ENCODE results near the gene RORC.

RORC gene

GRCh38 chr1:151828921-151829320 lies 2.7 kb downstream of the RORC start:
- TF ChIP-seq, protein P1, sequence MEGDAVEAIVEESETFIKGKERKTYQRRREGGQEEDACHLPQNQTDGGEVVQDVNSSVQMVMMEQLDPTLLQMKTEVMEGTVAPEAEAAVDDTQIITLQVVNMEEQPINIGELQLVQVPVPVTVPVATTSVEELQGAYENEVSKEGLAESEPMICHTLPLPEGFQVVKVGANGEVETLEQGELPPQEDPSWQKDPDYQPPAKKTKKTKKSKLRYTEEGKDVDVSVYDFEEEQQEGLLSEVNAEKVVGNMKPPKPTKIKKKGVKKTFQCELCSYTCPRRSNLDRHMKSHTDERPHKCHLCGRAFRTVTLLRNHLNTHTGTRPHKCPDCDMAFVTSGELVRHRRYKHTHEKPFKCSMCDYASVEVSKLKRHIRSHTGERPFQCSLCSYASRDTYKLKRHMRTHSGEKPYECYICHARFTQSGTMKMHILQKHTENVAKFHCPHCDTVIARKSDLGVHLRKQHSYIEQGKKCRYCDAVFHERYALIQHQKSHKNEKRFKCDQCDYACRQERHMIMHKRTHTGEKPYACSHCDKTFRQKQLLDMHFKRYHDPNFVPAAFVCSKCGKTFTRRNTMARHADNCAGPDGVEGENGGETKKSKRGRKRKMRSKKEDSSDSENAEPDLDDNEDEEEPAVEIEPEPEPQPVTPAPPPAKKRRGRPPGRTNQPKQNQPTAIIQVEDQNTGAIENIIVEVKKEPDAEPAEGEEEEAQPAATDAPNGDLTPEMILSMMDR (IDR thresholded peaks at IDR 0.05; ENCODE audit: unreplicated experiment in 3 of 3), result no peak
- H3K4me3 Mint-ChIP-seq, result peak overlapping the region in 1 of 3 experiments; percentile 26
- H3K9me3 Mint-ChIP-seq, result no peaks in the 10 kb centered on the region
- peak overlapping the region; percentile 7 to 68 (median 22) for H3K27ac Mint-ChIP-seq
- H3K27me3 Mint-ChIP-seq (ENCODE audit: low read depth), result peaks cover 13% of the 10 kb centered on the region
- H3K36me3 Mint-ChIP-seq (ENCODE audit: low read depth), result no peaks in the 10 kb centered on the region
- H3K4me1 Mint-ChIP-seq, result peaks cover 49% of the 10 kb centered on the region

GRCh38 chr1:151827853-151828252 lies 3.7 kb downstream of the RORC start:
- H3K4me1 Mint-ChIP-seq, result peaks cover 38% of the 10 kb centered on the region
- TF ChIP-seq, protein P1 (IDR thresholded peaks at IDR 0.05; ENCODE audit: unreplicated experiment in 3 of 3), result no peak
- H3K4me3 Mint-ChIP-seq, result no peak overlapping the region
- no peaks in the 10 kb centered on the region for H3K36me3 Mint-ChIP-seq (ENCODE audit: low read depth)
- H3K9me3 Mint-ChIP-seq, result no peaks in the 10 kb centered on the region
- H3K27ac Mint-ChIP-seq, result no peak overlapping the region
- peaks cover 10% of the 10 kb centered on the region for H3K27me3 Mint-ChIP-seq (ENCODE audit: low read depth)

- peaks cover 37% of the 10 kb centered on the region for H3K4me1 Mint-ChIP-seq
- H3K27me3 Mint-ChIP-seq (ENCODE audit: low read depth), result peaks cover 14% of the 10 kb centered on the region
- H3K4me3 Mint-ChIP-seq, result no peak overlapping the region
- TF ChIP-seq, protein P1 (IDR thresholded peaks at IDR 0.05; ENCODE audit: unreplicated experiment in 3 of 3), result no peak
- H3K27ac Mint-ChIP-seq, result no peak overlapping the region
- no peaks in the 10 kb centered on the region for H3K36me3 Mint-ChIP-seq (ENCODE audit: low read depth)
- H3K9me3 Mint-ChIP-seq, result no peaks in the 10 kb centered on the region
Observed at GRCh38 chr1:151825751-151826660, 5.6 kb downstream of the RORC start.

- H3K27ac Mint-ChIP-seq, result peak overlapping the region in 1 of 3 experiments; percentile 46
- no peaks in the 10 kb centered on the region for H3K36me3 Mint-ChIP-seq (ENCODE audit: low read depth)
- peaks cover 14% of the 10 kb centered on the region for H3K27me3 Mint-ChIP-seq (ENCODE audit: low read depth)
- H3K4me1 Mint-ChIP-seq, result peaks cover 37% of the 10 kb centered on the region
- no peak overlapping the region for H3K4me3 Mint-ChIP-seq
- TF ChIP-seq, protein P1 (IDR thresholded peaks at IDR 0.05; ENCODE audit: unreplicated experiment in 3 of 3), result no peak
- H3K9me3 Mint-ChIP-seq, result no peaks in the 10 kb centered on the region
Observed at GRCh38 chr1:151825204-151825603, 6.4 kb downstream of the RORC start.

DNA sequence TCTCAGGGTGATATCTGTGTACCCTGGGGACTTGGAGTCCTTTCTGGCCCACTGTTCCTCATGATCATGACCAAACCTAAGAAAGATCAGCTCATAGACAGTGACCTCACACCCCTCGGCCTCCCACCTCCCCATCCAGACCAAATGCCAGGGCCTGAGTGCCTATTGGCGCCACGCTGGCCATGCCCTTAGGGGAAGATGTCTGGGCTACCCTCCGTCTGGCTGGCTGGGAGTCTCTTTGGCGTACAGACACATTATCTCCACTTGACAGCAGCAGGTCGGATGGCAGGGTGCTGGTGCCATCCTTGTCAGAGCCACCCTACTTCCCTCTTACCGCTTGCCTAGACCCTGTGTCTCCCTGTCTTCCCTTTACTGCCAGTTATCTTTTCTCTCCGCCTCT lies 8.4 kb downstream of the RORC start:
- H3K27ac Mint-ChIP-seq, result no peak overlapping the region
- H3K4me1 Mint-ChIP-seq, result peaks cover 23% of the 10 kb centered on the region
- TF ChIP-seq, protein P1 (IDR thresholded peaks at IDR 0.05; ENCODE audit: unreplicated experiment in 3 of 3), result no peak
- no peaks in the 10 kb centered on the region for H3K36me3 Mint-ChIP-seq (ENCODE audit: low read depth)
- no peaks in the 10 kb centered on the region for H3K9me3 Mint-ChIP-seq
- no peak overlapping the region for H3K4me3 Mint-ChIP-seq
- H3K27me3 Mint-ChIP-seq (ENCODE audit: low read depth), result peaks cover 19% of the 10 kb centered on the region

DNA sequence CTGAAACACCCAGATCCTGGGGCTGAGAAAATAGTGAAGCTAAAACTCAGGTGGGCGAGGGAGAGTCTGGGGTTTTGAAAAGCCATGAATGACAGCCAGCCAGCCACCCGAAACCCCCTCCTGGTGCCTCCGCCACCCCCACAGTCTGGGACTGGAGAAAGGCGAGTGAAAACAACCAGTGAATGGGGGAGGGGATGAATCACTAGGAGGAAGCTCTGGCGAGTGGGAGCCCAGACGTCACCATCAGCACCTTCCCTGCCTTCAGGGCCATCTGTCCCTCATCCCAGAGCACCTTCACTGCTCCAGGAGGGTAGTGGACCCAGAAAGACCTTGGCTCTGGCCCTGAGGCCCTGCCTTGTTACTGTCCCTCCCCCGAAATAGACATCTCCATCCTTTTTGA lies 9.2 kb downstream of the RORC start:
- Mint-ChIP-seq H3K4me1 (peaks cover 24% of the 10 kb centered on the region), H3K4me3 (no peak overlapping the region)
- TF ChIP-seq, protein P1 (IDR thresholded peaks at IDR 0.05; ENCODE audit: unreplicated experiment in 3 of 3), result no peak

More for the DNA sequence above, 9.2 kb downstream of the RORC start:
- Mint-ChIP-seq H3K9me3 (no peaks in the 10 kb centered on the region), H3K36me3 (ENCODE audit: low read depth) (no peaks in the 10 kb centered on the region), H3K27me3 (ENCODE audit: low read depth) (peaks cover 22% of the 10 kb centered on the region), H3K27ac (no peak overlapping the region)
